ENCODE results near the gene IFNA14.
"Not testable (repeated sequence)": the region's sequence is repeated elsewhere in the genome, so short reads cannot be mapped to it uniquely, and the experiment has no call there.

The IFNA14 gene

DNA sequence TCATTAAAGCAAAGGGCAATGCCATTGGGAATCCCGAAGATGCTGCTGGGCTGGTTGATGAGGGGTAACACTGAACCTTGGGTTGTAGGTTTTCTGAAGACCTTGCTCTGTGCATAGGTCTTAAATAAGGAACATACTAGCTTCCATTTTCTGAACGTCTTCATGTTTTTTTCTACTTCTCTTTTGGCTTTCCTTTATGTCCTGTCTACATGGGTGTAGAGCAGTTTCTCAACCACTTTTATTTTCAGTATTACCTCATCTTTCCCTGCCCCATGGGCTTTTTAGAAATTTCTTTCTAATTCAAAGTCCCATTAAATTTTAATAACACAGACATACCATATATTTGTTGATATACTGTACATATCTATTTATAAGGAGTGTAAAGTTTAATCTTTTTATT is at the start of gene IFNA14:
IFNA14 (minus strand) TSS at position 95 of the 400 bp plus-strand sequence; CDS start at position 25, 70 bp downstream.
- DNase-seq (ENCODE audit: low read depth, low spot score) = no peak

DNA sequence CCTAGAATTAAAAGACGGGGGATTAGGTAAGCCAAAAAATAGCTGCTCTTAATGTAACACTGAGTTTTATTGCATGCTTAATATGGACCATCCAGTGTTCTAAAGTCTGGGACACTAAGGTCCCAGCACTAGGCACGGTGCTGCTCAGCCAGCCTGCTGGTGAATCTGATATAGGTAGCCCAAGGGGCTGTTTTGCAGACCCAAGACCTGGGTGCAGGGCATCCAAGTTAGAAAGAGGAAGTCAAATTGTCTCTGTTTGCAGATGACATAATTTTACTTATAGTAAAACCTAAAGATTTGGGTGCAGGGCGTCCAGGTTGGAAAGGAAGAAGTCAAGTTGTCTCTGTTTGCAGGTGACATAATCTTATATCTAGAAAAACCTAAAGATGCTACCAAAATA is 47.5 kb upstream of the IFNA14 start:
- DNase-seq (ENCODE audit: low read depth, low spot score) = no peak

DNA sequence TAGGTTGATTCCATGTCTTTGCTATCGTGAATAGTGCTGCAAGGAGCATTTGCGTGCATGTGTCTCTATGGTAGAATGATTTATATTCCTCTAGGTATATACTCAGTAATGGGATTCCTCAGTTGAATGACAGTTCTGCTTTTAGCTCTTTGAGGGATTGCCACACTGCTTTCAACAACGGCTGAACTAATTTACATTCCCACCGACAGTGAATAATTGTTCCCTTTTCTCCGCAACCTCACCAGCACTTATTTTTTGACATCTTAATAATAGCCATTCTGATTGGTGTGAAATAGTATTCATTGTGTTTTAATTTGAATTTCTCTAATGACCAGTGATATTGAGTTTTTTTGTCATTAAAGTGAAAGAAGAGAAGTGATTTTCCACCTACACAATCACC is 46.9 kb upstream of the IFNA14 start:
- no peak for DNase-seq (ENCODE audit: low read depth, low spot score)

DNA sequence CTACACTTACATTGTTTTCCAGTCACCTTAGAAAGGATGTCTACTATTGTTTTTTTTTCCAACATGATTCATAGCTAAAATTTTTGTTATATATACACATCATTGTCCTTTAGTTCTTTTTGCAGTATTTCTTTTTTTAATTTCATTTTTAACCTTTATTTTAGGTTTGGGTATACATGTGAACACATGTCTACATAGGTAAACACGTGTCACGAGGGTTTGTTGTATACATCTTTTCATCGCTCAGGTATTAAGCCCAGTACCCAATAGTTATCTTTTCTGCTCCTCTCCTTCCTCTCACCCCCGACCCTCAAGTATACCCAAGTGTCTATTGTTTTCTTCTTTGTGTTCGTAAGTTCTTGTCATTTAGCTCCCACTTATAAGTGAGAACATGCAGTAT is 46.3 kb upstream of the IFNA14 start:
- DNase-seq (ENCODE audit: low read depth, low spot score) = no peak

DNA sequence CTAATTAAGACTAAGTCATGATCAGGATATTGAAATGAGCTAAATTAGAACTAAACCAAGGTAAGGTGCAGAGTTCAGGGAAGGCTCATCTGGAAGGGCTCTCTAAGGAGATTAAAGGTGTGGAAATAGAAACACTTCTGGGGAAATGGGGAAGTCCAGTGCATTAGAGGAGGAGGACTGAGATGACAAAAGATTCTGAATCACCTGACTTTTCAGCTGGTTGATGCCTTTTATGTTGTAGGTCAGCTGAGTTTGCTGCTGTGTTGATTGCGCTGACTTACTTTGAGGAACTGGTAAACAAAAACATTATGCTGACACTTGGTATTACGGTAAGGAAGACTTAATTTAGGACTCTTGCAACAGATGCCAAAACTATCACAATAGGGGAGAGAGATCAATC is 41.5 kb upstream of the IFNA14 start:
- no peak for DNase-seq (ENCODE audit: low read depth, low spot score)

DNA sequence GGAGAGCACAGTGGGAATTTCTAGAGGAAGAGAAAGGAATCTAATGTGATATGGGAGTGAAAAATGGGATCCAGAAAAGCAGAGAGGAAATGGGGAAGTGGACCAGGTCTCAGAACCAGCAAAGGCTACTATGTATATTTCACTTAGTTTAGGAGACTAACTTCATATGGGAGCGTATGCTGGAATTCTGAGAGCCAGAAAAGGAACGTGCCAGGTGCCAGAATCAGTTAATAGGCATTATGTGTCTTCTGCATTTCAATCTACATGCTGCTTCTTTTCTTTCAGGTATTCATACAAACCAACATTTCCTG is 28.5 kb upstream of the IFNA14 start:
- no peak for DNase-seq (ENCODE audit: low read depth, low spot score)

DNA sequence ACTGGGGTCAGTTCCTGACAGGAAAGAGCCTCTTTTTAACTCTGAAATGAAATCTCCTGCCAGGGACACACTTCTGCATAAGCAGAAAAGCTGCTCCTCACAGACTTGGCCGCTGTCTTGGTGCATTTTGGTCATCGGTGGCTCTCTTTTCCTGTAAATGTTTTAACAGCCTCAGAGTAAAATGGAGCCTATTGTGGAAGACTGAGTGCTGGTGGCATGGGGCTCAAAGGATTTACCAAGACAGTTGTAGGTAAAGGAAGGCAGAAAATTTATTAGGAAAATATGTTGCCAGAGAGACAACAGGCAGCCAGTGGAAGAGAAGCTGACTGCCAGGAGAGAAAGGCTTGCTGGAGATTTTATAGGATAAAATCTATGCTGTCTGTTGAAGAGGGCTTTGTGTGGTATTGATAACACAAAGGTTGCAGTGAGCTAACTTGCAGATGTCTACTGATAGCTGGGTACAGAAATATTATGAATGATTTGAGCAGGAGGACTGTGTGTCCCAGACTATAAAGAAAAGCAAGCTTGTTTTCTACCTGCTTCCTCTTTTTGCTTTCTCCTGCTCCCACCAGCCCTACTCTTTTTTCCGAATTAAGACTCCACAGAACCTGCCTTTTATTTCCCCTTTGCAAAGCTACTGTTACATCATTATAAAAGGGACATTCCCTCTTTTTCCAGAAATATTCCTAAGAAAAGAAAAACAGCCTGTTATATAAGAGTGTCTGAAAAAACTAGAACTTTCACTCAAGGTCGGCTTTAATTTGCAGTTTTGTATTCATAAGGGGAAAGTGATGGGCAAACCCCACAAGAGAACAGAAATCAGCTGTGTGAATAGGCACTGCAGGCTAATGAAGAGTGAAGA is 27.9 kb upstream of the IFNA14 start:
- DNase-seq (ENCODE audit: low read depth, low spot score) = no peak

DNA sequence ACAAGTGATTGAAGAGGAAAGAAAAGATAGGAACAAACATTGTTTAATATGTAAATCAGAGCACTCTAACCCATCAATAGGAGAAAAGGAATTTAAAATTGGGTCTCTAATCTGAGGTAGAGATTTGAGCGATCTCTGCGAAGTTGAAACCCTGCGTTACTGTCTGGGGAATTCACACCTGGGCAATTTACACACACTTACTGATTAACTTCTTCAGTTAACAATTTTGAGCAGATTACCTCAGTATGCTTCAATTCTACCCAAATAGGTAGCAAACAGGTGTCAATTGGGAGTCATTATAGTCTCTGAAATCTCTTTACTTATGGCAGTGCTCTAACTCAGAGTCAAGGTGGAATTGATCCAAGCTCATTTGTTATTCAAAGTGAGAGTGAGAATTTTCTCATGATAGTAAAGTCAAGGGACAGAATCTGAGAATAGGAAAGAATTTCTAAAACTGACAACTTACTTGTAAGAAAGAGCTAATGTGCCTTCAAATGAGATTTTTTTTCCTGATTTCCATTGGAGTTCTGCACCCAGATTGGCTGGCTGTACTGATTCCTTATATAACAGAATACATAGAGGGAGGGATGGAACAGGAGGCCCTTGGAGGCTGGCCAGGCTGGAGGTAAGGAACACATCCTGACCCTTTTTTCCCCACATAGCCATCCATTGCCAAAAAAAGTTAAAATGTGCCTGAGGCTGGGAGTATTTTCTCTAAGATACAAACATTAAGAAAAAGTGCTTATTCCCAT is 27.1 kb upstream of the IFNA14 start:
- no peak for DNase-seq (ENCODE audit: low read depth, low spot score)

DNA sequence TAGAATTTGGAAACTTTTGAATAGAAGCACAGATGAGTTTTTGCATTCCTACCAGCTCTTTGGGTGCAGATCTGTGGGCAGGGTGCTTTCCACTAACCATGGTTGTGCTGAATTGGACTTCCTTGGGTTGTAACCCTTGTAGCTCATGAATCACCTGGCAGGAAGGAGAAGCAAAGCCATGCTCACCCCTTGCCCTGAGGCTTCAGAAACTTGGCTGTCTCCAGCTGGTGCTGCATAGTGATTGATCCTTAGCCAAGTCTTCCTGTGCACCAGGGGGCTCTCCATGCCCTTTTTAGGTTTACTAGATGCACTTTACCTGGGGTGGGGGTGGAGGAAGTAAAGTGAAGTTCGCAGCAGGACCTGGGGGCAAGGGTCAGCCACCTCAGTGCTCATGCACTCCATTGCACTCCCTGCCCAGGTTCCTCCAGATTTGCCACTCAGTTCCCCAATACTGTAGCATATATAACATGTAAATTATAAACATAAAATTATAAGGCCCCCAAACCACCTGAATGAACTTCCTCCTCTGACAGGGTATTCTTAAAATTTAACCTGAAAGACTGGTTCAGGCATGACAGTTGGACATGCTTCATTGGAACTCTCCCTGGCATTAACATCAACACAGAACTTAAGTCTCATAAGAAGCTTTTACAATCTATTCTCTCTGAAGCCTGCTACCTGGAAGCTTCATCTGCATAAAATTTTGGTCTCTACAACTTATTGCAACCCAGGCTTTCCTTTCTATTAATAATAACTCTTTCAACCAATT is 25.8 kb upstream of the IFNA14 start:
- DNase-seq (ENCODE audit: low read depth, low spot score) = no peak

DNA sequence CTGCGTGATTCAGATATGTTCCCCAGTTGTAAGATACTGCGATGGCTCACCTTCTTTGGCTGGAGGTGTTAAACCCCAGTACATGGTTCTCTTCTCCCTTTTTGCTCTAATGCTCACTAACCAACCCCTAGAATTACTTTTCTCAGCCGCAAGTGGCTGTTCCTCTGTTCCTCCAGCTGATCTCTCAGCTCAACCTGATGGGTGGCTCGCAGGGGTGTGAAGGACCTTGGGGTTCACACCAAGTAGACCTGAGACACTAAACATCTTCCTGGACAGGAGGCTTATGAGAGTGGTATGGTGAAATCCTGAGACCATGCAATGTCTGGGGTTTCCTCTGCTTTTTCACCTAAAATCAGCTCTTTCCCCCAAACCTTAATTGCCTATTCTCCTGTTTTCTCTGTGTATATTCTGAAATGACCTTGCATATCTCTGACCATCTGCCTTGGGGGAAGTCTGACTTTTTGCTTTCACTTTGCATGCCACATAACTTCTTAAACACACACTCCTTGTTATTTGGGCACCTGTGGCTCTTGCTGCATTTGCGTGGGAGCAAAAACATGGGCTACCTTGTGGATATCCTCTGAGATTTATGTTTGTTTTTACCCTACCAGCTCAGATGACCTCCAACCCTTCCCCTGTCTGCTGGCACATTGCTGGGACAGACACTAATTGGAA is 15.9 kb upstream of the IFNA14 start:
- DNase-seq (ENCODE audit: low read depth, low spot score) = no peak

DNA sequence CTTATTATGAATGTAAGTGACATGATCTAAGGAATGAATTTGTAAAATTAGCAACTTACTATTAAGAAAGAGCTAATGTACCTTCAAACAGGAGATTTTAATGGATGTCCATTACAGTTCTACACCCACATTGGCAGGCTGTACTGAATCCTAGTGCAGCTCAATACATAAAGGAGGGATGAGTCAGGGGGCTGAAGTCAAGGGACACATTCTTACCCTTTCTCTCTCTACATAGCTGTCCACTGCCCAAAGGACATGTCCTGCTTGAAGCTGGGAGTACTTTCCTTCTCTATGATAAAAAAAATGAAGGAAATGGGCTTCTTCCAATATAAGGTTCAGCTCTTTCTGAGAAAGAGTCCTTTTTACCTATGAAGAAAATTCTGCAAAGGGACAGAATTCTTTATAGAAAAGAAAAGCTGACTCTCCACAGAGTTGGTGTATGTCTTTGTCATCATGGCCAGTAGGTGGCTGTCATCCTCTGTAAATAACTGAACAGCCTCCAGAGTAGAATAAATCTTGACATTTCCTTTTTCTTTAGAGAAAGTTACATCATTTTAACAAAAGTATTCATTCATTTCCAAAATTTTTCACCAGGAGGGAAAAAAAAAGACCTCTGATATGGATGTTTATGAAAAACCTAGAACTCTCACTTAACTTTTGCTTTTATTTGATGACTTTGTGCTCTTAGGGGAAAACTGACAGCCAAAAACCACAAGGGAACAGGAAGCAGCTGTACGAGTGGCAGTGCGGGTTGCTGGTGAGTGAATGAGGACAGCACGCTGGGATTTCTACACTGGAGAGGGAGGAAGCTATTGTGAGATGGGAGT is 13.1 kb upstream of the IFNA14 start:
- DNase-seq (ENCODE audit: low read depth, low spot score) = no peak

DNA sequence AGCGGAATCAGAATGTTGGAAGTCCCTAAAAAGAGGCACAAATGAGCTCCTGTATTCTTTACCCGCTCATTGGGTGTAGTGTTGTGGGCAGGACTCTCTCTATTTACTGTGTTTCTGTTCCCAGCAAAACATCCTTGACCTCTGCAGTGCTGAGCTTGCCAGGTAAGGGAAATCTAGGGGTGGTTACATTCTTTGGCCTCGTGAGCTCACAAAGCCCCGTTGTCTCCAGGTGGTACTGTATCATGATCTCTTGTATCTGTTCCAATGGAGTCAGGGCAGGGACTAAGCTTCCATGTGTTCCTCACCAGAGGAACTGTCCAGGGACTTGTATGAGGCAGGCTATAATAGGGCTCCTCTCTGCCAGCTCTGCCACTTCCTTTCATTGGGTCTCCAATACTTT is 11.8 kb upstream of the IFNA14 start:
- DNase-seq (ENCODE audit: low read depth, low spot score) = no peak

DNA sequence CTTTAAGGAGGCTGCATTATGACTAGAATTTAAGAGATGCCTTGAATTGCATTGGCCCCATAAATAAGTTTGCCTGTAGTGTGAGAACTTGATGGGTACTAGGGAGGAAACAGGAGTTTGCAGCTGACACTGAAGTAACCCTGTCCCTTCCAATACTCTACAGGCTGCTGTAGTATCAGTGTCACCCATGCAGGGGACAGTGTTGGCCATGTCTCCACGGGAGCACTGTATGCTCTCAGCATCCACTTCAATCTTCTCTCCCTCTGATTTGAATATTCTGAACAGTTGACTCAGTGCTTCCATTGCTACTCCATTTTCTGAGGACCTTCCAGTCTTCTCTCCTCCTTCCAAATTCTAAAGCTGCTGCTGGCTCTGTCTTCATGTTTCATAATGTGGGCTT is 11.4 kb upstream of the IFNA14 start:
- no peak for DNase-seq (ENCODE audit: low read depth, low spot score)

DNA sequence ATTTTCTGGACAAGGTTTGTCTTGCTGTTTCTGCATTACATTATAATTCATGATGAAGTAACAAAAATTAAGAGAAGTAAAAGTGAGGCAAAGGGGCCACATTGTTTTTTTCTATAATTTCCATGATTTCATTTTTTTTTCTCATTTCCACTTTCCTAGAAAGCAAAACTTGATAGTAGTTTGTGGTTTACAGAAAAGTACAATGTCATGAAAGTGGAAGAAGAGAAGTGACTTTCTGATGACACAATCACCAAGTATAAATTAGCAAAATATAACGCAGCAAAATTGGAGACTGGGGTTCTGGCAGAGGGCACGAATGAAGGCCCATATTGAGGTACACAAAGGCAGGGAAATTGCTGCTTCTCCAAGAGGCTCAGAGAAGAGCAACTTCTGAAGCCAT is 5.0 kb upstream of the IFNA14 start:
- DNase-seq (ENCODE audit: low read depth, low spot score) = no peak

DNA sequence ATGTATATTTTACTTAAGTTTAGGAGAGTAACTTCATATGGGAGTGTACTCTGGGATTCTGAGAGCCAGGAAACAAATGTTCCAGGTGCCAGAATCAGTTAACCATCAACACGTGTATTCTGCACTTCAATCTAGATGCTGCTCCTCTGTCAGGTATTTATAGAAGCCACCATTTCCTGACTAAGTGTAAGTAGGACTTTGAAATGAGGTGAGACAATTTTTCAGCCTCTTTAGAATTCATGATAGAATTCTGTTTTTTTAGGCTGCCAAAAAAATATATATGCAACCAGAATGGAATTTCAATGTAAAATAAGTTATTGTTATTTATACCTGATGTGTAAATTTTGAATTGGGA is 3.5 kb downstream of the IFNA14 start:
- not testable (repeated sequence) for DNase-seq (ENCODE audit: low read depth, low spot score)

DNA sequence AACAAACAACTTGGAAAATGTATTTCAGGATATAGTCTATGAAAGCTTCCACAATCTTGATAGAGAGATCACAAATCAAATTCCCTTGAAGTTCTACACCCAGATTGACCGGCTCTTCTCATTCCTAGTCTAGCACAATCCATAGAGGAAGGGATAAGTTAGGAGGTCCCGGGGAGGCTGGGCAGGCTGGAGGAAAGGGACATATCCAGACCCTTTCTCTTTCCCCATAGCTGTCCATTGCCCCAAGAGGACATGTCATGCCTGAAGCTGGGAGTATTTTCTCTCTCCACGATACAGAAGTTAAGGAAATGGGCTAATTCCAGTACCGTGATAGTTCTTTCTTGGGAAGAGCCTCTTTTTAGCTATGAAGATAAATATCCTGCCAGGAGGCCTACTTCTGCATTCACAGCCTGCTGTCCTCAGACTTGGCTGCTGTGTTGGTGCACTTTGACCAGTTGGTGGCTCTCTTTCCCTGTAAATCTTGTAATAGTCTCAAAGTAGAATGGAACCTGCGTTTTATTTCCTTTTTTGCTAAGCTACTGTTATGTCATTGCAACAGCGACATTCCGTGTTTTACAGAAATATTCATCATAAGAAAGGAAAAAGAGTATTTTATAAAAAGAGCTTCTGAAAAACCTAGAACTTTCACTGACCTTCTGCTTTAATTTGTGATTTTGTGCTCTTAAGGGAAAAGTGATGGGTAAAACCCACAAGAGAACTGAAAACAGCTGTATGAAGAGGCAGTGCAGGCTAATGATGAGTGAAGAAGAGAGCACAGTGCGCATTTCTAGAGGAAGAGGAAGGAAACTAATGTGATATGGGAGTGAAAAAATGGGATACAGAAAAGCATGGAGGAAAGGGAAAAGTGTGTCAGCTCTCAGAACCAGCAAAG is 4.1 kb downstream of the IFNA14 start:
- DNase-seq (ENCODE audit: low read depth, low spot score) = not testable (repeated sequence)

DNA sequence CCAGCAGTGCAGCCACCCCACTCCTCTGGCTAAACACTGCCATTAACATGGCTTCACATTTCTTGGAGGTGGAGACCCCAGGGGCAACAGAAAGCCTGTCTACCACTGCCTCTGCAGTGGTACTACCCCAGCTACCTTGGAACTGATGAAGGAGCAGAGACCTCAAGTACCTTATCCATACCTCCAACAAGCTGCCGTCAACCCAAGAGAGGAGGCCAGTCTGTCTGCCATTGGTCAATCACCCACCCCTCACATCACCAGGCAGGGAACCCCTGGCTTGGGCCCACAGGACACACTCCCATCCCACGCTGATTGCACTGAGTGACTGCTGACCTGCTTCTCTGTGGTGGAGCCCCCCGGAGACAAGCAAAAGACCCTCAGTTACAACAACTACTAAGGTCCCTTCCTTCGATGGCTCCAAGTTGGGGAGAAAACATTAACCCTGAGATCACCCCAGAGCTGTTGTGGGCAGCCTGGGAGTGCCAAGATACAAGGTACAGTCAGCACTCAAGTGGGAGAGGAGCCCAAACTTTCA is 5.6 kb downstream of the IFNA14 start:
- no peak for DNase-seq (ENCODE audit: low read depth, low spot score)

DNA sequence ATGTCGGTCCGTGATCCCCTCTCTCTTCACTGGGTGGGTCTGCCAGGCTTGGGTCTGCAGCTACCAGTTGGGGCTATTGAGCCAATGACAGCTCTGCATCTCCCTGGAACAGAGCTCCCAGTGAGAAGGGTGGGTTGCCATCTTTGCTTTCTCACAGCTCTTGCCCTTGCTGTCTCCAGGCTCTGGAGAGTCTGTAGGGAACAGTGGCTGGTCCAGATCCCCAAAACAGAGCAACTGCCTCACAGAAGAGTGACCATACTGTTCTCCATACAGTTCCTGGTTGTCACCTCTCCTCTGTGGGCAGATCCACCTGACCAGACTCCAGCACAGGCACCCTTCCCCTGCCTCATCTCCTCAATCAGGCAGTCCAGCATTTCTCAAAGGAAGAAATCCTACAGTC is 6.5 kb downstream of the IFNA14 start:
- no peak for DNase-seq (ENCODE audit: low read depth, low spot score)

DNA sequence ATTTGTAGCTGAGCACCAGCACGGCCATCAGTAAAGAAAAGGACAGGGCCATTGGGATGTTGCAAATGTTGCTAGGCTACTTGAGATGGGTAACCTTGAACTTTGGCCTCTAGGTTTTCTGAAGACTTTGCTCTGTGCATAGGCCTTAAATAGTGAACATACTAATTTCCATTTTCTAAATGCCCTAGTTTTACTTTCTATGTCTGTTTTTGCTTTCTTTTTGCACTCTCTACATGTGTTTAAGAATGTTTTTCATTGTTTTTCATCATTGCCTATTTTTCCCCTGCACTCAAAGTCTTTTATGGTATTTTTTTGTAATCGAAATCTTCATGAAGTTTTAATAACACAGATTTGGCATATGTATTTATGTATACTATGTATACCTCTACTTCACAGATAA is 11.7 kb downstream of the IFNA14 start, which contains the start of gene IFNA17:
IFNA17 (minus strand) TSS at position 101 of the 400 bp plus-strand sequence; CDS start at position 52, 49 bp downstream.
- DNase-seq (ENCODE audit: low read depth, low spot score) = no peak

DNA sequence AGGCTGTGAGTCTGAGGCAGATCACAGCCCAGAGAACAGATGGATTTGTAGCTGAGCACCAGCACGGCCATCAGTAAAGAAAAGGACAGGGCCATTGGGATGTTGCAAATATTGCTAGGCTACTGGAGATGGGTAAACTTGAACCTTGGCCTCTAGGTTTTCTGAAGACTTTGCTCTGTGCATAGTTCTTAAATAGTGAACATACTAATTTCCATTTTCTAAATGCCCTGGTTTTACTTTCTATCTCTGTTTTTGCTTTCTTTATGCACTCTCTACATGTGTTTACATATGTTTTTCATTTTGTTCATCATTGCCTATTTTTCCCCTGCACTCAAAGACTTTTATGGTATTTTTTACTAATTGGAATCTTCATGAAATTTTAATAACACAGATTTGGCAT is 22.6 kb downstream of the IFNA14 start, which contains the start of gene IFNA16:
IFNA16 (minus strand) TSS at position 101 of the 400 bp plus-strand sequence; CDS start at position 95, 6 bp downstream.
- not testable (repeated sequence) for DNase-seq (ENCODE audit: low read depth, low spot score)
